HepG2 (cell line): ENCODE data around the gene GNL3. TPM values are rescaled to one million over a fixed set of nuclear protein-coding genes. Genes with fewer than 3 reads are reported as not detected.

Experiments
- DMAP1 ChIP-seq: IDR thresholded peaks from 2 replicates; pipeline ENCODE4 v1.6.1; 2016
- FOSL2 ChIP-seq: sonication (generic); formaldehyde crosslinking; IDR thresholded peaks from 2 replicates; pipeline ENCODE4 v1.4.0; 2020; ENCODE audit warnings: missing genetic modification reagents
- HCFC1 ChIP-seq: fragments of 150-350 bp; IDR thresholded peaks from 2 replicates; pipeline ENCODE4 v1.6.1; 2014; ENCODE audit warnings: low read depth, low read length
- HDAC2 ChIP-seq: sonication (generic); formaldehyde crosslinking; IDR thresholded peaks from 2 replicates; pipeline ENCODE4 v1.4.0; 2020; ENCODE audit warnings: missing genetic modification reagents
- HMGA1 ChIP-seq: sonication (generic); formaldehyde crosslinking; conservative IDR thresholded peaks from 2 replicates; pipeline ENCODE4 v1.4.0; 2020; ENCODE audit warnings: missing genetic modification reagents
- NBN ChIP-seq: fragments of 450-650 bp; conservative IDR thresholded peaks from 2 replicates; pipeline ENCODE4 v1.6.1; 2017
- RBAK ChIP-seq: sonication (generic); formaldehyde crosslinking; IDR thresholded peaks from 2 replicates; pipeline ENCODE4 v1.5.1; 2020; ENCODE audit warnings: mild to moderate bottlenecking, missing genetic modification reagents
- RFX1 ChIP-seq: fragments of 450-650 bp; IDR thresholded peaks from 2 replicates; pipeline ENCODE4 v1.6.1; 2017
- SALL1 ChIP-seq: sonication (generic); formaldehyde crosslinking; IDR thresholded peaks from 2 replicates; pipeline ENCODE4 v1.8.0; 2022; ENCODE audit warnings: mild to moderate bottlenecking, missing genetic modification reagents
- ZNF550 ChIP-seq: sonication (generic); formaldehyde crosslinking; IDR thresholded peaks from 2 replicates; pipeline ENCODE4 v1.4.0; 2020; ENCODE audit warnings: mild to moderate bottlenecking, missing genetic modification reagents, borderline replicate concordance
- ZSCAN12 ChIP-seq: sonication (generic); formaldehyde crosslinking; IDR thresholded peaks from 2 replicates; pipeline ENCODE4 v1.9.0; 2021; ENCODE audit warnings: mild to moderate bottlenecking, missing genetic modification reagents
- polyA plus RNA-seq, 8 experiments: library from polyadenylated mRNA; depleted of rRNA in 3 of 8; stranded (reverse) in 7 of 8; unstranded in 1 of 8; fragments of >200 nt; fragmentation: Illumina TruSeq in 4 of 8; extraction: Trizol in 4 of 8; gene quantifications; 2 replicates each; pipeline versions ENCODE4 v1.2.1 to v1.2.3, GENCODE V29; 2011 to 2016; ENCODE audit warnings: low read depth in 4 of 8, missing spikeins in 1 of 8, mixed read lengths in 1 of 8; ENCODE audit not compliant: insufficient read depth in 1 of 8
- total RNA-seq, 5 experiments: library from RNA; depleted of rRNA; stranded (reverse); fragments of >200 nt; fragmentation: Illumina TruSeq; extraction: Trizol; gene quantifications; 2 replicates each; pipeline ENCODE4 v1.2.3, GENCODE V29; 2016; ENCODE audit warnings: low read depth in 1 of 5
- TF ChIP-seq, protein P1 (sequence below): IDR thresholded peaks from 2 replicates; pipeline ENCODE4 v1.6.1; 2016; ENCODE audit warnings: low read depth, control low read depth
- TF ChIP-seq, protein P2 (sequence below): sonication (generic); formaldehyde crosslinking; IDR thresholded peaks from 2 replicates; pipeline ENCODE4 v1.4.0; 2020; ENCODE audit warnings: mild to moderate bottlenecking, missing genetic modification reagents, borderline replicate concordance
- TF ChIP-seq, protein P3 (sequence below): sonication (generic); formaldehyde crosslinking; IDR thresholded peaks from 2 replicates; pipeline ENCODE4 v1.4.0; 2020; ENCODE audit warnings: missing genetic modification reagents, borderline replicate concordance
- TF ChIP-seq, protein P4 (sequence below): sonication (generic); formaldehyde crosslinking; IDR thresholded peaks from 2 replicates; pipeline ENCODE4 v1.4.0; 2020; ENCODE audit warnings: missing genetic modification reagents

The GNL3 gene
- total and polyA plus RNA-seq, 2 of the 13 experiments (the other 11 are each of a cell fraction or from before 2014, with no cell fraction given), result 129 to 257 TPM

DNA sequence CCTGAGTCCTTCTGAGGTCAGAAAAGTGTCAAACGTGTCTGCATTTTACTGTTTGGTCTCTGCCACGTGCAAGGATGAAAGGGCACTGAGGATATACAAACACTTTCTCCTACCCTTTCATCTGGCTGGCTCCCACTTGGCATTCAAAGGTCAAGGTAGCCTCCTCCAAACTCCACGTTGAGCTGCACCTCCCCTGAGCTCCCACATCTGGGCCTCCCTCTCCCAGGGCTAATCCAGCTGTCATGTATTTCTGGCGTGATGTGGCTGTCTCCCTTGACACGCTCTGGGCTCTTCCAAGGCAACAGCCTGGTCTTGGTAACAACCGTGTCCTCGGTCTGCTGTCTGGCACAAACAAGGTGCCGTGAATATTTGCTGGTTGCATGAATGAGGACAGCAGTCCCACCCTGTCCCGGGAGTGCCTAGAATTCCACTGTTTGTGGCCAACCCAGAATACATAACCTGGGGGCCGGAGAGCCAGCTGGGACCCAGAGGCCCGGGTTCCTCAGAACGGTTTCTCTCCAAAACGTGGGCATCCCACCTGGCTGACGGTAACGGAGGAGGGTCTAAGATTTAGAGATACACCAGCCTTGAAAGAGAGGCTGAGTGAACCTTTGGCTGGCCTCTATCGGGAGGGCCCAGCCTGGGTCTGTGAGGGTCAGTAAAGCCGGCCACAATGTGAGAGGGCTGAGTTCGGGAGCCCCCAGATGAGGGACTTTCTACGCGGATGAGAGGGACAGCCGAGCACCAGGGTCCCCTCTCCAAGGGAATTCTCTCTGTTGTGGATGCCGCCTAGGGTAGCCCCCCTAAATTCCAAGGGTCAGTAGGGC is 19.0 kb downstream of the GNL3 start (continued):
- TF ChIP-seq, protein P1, sequence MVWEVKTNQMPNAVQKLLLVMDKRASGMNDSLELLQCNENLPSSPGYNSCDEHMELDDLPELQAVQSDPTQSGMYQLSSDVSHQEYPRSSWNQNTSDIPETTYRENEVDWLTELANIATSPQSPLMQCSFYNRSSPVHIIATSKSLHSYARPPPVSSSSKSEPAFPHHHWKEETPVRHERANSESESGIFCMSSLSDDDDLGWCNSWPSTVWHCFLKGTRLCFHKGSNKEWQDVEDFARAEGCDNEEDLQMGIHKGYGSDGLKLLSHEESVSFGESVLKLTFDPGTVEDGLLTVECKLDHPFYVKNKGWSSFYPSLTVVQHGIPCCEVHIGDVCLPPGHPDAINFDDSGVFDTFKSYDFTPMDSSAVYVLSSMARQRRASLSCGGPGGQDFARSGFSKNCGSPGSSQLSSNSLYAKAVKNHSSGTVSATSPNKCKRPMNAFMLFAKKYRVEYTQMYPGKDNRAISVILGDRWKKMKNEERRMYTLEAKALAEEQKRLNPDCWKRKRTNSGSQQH (CRISPR knock-in tag), result peak; percentile 83
- TF ChIP-seq HDAC2 (CRISPR knock-in tag), result peak; percentile 90
- TF ChIP-seq DMAP1 (CRISPR knock-in tag), result peak; percentile 95
- peak; percentile 42; the same call in 1 of the 2 replicates for TF ChIP-seq FOSL2 (CRISPR knock-in tag)
- TF ChIP-seq, protein P2, sequence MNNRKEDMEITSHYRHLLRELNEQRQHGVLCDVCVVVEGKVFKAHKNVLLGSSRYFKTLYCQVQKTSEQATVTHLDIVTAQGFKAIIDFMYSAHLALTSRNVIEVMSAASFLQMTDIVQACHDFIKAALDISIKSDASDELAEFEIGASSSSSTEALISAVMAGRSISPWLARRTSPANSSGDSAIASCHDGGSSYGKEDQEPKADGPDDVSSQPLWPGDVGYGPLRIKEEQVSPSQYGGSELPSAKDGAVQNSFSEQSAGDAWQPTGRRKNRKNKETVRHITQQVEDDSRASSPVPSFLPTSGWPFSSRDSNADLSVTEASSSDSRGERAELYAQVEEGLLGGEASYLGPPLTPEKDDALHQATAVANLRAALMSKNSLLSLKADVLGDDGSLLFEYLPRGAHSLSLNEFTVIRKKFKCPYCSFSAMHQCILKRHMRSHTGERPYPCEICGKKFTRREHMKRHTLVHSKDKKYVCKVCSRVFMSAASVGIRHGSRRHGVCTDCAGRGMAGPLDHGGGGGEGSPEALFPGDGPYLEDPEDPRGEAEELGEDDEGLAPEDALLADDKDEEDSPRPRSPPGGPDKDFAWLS (CRISPR knock-in tag), result no peak
- no peak for TF ChIP-seq ZSCAN12 (CRISPR knock-in tag)
- TF ChIP-seq SALL1 (CRISPR knock-in tag), result peak; percentile 90
- TF ChIP-seq, protein P3, sequence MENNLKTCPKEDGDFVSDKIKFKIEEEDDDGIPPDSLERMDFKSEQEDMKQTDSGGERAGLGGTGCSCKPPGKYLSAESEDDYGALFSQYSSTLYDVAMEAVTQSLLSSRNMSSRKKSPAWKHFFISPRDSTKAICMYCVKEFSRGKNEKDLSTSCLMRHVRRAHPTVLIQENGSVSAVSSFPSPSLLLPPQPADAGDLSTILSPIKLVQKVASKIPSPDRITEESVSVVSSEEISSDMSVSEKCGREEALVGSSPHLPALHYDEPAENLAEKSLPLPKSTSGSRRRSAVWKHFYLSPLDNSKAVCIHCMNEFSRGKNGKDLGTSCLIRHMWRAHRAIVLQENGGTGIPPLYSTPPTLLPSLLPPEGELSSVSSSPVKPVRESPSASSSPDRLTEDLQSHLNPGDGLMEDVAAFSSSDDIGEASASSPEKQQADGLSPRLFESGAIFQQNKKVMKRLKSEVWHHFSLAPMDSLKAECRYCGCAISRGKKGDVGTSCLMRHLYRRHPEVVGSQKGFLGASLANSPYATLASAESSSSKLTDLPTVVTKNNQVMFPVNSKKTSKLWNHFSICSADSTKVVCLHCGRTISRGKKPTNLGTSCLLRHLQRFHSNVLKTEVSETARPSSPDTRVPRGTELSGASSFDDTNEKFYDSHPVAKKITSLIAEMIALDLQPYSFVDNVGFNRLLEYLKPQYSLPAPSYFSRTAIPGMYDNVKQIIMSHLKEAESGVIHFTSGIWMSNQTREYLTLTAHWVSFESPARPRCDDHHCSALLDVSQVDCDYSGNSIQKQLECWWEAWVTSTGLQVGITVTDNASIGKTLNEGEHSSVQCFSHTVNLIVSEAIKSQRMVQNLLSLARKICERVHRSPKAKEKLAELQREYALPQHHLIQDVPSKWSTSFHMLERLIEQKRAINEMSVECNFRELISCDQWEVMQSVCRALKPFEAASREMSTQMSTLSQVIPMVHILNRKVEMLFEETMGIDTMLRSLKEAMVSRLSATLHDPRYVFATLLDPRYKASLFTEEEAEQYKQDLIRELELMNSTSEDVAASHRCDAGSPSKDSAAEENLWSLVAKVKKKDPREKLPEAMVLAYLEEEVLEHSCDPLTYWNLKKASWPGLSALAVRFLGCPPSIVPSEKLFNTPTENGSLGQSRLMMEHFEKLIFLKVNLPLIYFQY, result no peak; the same call in 1 of the 2 replicates
- no peak for TF ChIP-seq RFX1
- TF ChIP-seq, protein P4, sequence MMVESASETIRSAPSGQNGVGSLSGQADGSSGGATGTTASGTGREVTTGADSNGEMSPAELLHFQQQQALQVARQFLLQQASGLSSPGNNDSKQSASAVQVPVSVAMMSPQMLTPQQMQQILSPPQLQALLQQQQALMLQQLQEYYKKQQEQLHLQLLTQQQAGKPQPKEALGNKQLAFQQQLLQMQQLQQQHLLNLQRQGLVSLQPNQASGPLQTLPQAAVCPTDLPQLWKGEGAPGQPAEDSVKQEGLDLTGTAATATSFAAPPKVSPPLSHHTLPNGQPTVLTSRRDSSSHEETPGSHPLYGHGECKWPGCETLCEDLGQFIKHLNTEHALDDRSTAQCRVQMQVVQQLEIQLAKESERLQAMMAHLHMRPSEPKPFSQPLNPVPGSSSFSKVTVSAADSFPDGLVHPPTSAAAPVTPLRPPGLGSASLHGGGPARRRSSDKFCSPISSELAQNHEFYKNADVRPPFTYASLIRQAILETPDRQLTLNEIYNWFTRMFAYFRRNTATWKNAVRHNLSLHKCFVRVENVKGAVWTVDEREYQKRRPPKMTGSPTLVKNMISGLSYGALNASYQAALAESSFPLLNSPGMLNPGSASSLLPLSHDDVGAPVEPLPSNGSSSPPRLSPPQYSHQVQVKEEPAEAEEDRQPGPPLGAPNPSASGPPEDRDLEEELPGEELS (CRISPR knock-in tag), result peak; percentile 93
- no peak for TF ChIP-seq RBAK (CRISPR knock-in tag)
- TF ChIP-seq ZNF550 (CRISPR knock-in tag), result no peak; the same call in 1 of the 2 replicates
- no peak for TF ChIP-seq NBN
- TF ChIP-seq HMGA1 (CRISPR knock-in tag), result no peak
- TF ChIP-seq HCFC1, result no peak
